GM18498 (cell line): Measurements from ENCODE around the gene LRRC37A2.
"Not testable (repeated sequence)": the region's sequence is repeated elsewhere in the genome, so short reads cannot be mapped to it uniquely, and the experiment has no call there.

ENCODE experiments used
- ATAC-seq: cut with Tn5 transposase; IDR thresholded peaks from one replicate; pipeline ENCODE4 v1.9.1; 2021; ENCODE audit warnings: mild to moderate bottlenecking, moderate library complexity; ENCODE audit not compliant: unreplicated experiment

LRRC37A2 gene

DNA sequence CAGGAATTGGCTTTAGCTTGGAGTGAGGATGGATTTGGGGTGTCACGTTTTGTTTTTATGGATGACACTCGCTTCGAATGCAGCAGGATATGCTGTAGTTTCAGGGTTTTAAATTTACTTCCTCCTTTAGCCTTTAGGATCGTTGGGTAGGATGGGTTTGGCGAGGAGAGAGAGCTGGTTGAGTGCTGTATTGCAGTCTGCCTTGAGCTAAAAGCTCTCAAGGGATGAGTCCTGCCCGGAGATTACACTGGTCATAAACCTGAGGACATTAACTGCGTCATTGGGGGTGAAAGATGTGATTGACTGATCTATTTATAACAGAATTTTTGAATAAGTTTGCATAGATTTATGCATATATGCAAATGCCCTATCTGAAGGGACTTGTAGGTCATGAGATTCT is 79.1 kb downstream of the LRRC37A2 start:
- peak; percentile 36 for ATAC-seq

DNA sequence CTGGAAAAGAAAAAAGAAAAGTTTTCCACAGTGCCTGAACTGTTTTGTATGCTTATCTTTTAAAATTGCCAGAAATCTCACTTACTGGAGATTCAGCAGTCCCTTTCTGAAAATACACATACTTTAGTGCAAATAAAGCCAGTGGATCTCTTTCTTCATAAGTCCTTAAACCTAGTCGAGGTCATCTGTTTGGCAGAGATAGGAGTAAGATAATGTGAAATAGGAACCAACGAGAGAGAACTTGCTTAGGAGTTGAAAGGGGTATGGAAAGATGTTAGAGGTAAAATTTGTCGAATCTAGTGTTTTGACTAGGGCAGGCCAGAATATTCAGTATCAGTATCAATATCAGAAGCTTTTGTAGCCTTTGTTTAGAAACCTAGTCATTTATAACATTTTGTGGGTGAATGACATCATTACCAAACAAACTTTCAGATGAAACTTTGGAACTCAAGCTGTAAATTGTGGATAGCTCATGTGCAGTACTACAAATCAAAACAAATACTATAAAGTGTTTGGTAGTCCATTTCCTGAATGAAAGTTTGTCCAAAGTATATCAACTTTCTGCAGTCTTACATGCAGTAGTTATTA is 86.2 kb downstream of the LRRC37A2 start:
- peak; percentile 53 for ATAC-seq

DNA sequence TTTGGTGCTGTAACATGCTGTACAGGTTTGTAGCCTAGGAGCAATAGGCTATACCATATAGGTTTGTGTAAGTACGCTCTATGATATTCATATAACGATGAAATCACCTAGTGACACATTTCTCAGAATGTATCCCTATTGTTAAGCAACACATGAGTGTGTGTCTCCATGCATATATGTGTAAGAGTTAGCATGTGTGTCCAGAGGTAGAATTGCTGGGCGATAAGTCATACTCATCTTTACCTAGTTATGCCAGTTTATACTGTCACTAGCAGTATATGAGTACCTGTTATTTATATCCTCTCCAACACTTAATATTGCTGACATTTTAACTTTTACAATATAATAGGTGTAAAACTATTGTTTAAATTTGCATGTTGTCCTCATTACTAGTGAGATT is 88.5 kb downstream of the LRRC37A2 start:
- ATAC-seq, result not testable (repeated sequence)

DNA sequence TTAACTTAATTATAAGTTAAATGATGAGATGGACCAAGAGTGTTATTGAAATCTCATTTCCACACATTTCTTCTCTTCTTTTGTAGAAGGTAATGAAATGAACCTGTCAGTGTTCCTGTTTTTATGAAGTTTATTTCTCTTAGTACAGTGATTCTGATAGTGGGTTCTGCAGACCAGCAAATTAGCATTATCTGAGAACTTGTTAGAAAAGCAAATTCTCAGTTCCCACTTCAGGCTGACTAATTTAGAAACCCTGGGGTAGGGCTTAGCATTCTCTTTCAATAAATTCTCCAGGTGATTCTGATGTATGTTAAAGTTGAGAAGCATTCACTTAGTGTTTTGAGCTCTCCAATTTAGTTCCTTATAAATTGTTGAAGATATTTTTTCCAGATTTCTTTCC is 90.9 kb downstream of the LRRC37A2 start:
- ATAC-seq, result peak; percentile 90
